HepG2 (cell line): ENCODE data around the gene TTC28. TPM values are rescaled to one million over a fixed set of nuclear protein-coding genes. Genes with fewer than 3 reads are reported as not detected.
A peak's percentile ranks its signal among the peaks of the same experiment; 100 is the strongest.

ENCODE experiments used
- ATAC-seq: fragments of 200-7000 bp; cut with Tn5 transposase; 3 replicates; pipeline ENCODE4 v1.9.1; 2020; ENCODE audit warnings: mild to moderate bottlenecking, moderate library complexity
- BruUV-seq: library from RNA; stranded (reverse); fragments of 400-500 nt; replicated peaks from 2 replicates; lab custom pipeline; 2021; lab: Mats Ljungman, UMichigan
- CTCF ChIA-PET: fragments of 300-600 bp; formaldehyde crosslinking; extraction: SDS; loops from one replicate; lab custom pipeline; 2021; ENCODE audit warnings: low total read pairs, inconsistent platforms, low intra/inter-chr PET ratio; lab: Yijun Ruan, JAX
- POLR2A ChIA-PET: fragments of 350-600 bp; sonication (Branson Sonifier 250); formaldehyde crosslinking; loops from one replicate; lab custom pipeline; 2020; ENCODE audit warnings: antibody characterized with exemption, inconsistent platforms; lab: Yijun Ruan, JAX
- DNase-seq: peaks from one replicate; pipeline ENCODE4 v3.0.0-alpha.2; 2015; ENCODE audit warnings: low spot score
- FAIRE-seq: peaks from 3 replicates; lab custom pipeline; 2011; peaks lifted over from hg19 to GRCh38; lab: Jason Lieb, UNC
- H2AFZ ChIP-seq: one replicate; pipeline ENCODE4 v1.6.1; 2011; ENCODE audit warnings: low read length, inconsistent platforms
- H3K27ac ChIP-seq: fragments of 300-600 bp; 3 replicates; pipeline ENCODE4 v1.8.0; 2011; ENCODE audit warnings: mixed run types, mild to moderate bottlenecking, mixed read lengths, low read length, inconsistent platforms; ENCODE audit not compliant: insufficient read depth; ENCODE audit errors: extremely low read length
- H3K27me3 ChIP-seq, 2 experiments: fragments of 200-600 bp in 1 of 2; 2 replicates in 1 of 2; 3 replicates in 1 of 2; pipeline versions ENCODE4 v1.6.0 to v1.8.0; 2011; ENCODE audit warnings: low read length in 2 of 2, mild to moderate bottlenecking in 2 of 2, moderate library complexity in 2 of 2, inconsistent platforms in 1 of 2; ENCODE audit not compliant: insufficient read depth in 2 of 2, control insufficient read depth in 1 of 2
- H3K36me3 ChIP-seq, 2 experiments: fragments of 200-600 bp in 1 of 2; replicated peaks in 1 of 2; 2 replicates in 1 of 2; 3 replicates in 1 of 2; pipeline versions ENCODE4 v1.5.1 to v1.8.0; 2011; ENCODE audit warnings: low read length in 2 of 2, inconsistent platforms in 1 of 2; ENCODE audit not compliant: insufficient read depth in 2 of 2, control insufficient read depth in 1 of 2
- H3K4me1 ChIP-seq: 2 replicates; pipeline ENCODE4 v1.5.1; 2012; ENCODE audit warnings: low read length, inconsistent platforms; ENCODE audit not compliant: insufficient read depth
- H3K4me2 ChIP-seq: 2 replicates; pipeline ENCODE4 v1.6.0; 2011; ENCODE audit warnings: low read depth, low read length, inconsistent platforms
- H3K4me3 ChIP-seq, 3 experiments: fragments of 200-600 bp in 1 of 3; sonication (generic), shearing (Covaris generic) in 1 of 3; replicated peaks in 1 of 3; 2 replicates each; pipeline ENCODE4 v1.5.1; 2011 to 2016; ENCODE audit warnings: low read length in 3 of 3, inconsistent platforms in 2 of 3, low read depth in 2 of 3, mild to moderate bottlenecking in 2 of 3, control low read depth in 1 of 3, mixed read lengths in 1 of 3; ENCODE audit not compliant: insufficient read depth in 1 of 3
- H3K79me2 ChIP-seq: one replicate; pipeline ENCODE4 v1.6.1; 2011; ENCODE audit warnings: low read length, inconsistent platforms; ENCODE audit not compliant: insufficient read depth
- H3K9ac ChIP-seq: 2 replicates; pipeline ENCODE4 v1.6.0; 2011; ENCODE audit warnings: mild to moderate bottlenecking, low read depth, low read length, inconsistent platforms; ENCODE audit not compliant: insufficient read depth
- H3K9me3 ChIP-seq: 2 replicates; pipeline ENCODE4 v1.5.1; 2012; ENCODE audit warnings: mild to moderate bottlenecking, low read length
- H4K20me1 ChIP-seq: 2 replicates; pipeline ENCODE4 v1.6.0; 2011; ENCODE audit warnings: inconsistent platforms, mild to moderate bottlenecking, low read length, moderate library complexity; ENCODE audit not compliant: insufficient read depth
- EED ChIP-seq: sonication (generic); formaldehyde crosslinking; IDR thresholded peaks from 2 replicates; pipeline ENCODE4 v1.5.0; 2020; ENCODE audit warnings: mild to moderate bottlenecking, missing genetic modification reagents
- FOXA1 ChIP-seq, 2 experiments: fragments of 450-650 bp in 1 of 2; sonication (generic) in 1 of 2; formaldehyde crosslinking in 1 of 2; IDR thresholded peaks; 2 replicates each; pipeline versions ENCODE4 v1.4.0 to v1.6.1; 2016 to 2020; ENCODE audit warnings: missing genetic modification reagents in 1 of 2
- GLI4 ChIP-seq: sonication (generic); formaldehyde crosslinking; IDR thresholded peaks from 2 replicates; pipeline ENCODE4 v1.5.1; 2020; ENCODE audit warnings: missing genetic modification reagents, mild to moderate bottlenecking, moderate library complexity, borderline replicate concordance
- ISX ChIP-seq: sonication (generic); formaldehyde crosslinking; conservative IDR thresholded peaks from 2 replicates; pipeline ENCODE4 v1.5.0; 2020; ENCODE audit warnings: missing genetic modification reagents
- KAT2B ChIP-seq: fragments of 150-350 bp; IDR thresholded peaks from 2 replicates; pipeline ENCODE4 v1.6.1; 2014; ENCODE audit warnings: low read depth, low read length, borderline replicate concordance
- KLF9 ChIP-seq: IDR thresholded peaks from 2 replicates; pipeline ENCODE4 v1.6.1; 2016; ENCODE audit warnings: low read depth
- NFKB2 ChIP-seq: sonication (generic); formaldehyde crosslinking; IDR thresholded peaks from 2 replicates; pipeline ENCODE4 v1.4.0; 2020; ENCODE audit warnings: missing genetic modification reagents, borderline replicate concordance
- NR2F6 ChIP-seq, 2 experiments: IDR thresholded peaks; 2 replicates each; pipeline ENCODE4 v1.6.1; 2016; ENCODE audit warnings: antibody characterized with exemption in 1 of 2, mild to moderate bottlenecking in 1 of 2
- RBM39 ChIP-seq: fragments of 200-400 bp; formaldehyde crosslinking; IDR thresholded peaks from one replicate; pipeline ENCODE4 v1.6.1; 2018; ENCODE audit warnings: antibody characterized with exemption, mild to moderate bottlenecking, low read depth, low read length; ENCODE audit not compliant: poor library complexity, severe bottlenecking
- TCF7L2 ChIP-seq: IDR thresholded peaks from 2 replicates; pipeline ENCODE4 v1.6.1; 2011; ENCODE audit warnings: mild to moderate bottlenecking, low read depth, low read length, moderate library complexity
- TERF1 ChIP-seq: sonication (generic); formaldehyde crosslinking; IDR thresholded peaks from 2 replicates; pipeline ENCODE4 v1.8.0; 2022; ENCODE audit warnings: mild to moderate bottlenecking, missing genetic modification reagents, moderate library complexity
- ZBTB43 ChIP-seq: sonication (generic); formaldehyde crosslinking; conservative IDR thresholded peaks from 2 replicates; pipeline ENCODE4 v1.4.0; 2020; ENCODE audit warnings: missing genetic modification reagents
- ZNF556 ChIP-seq: sonication (generic); formaldehyde crosslinking; IDR thresholded peaks from 2 replicates; pipeline ENCODE4 v1.4.0; 2020; ENCODE audit warnings: mild to moderate bottlenecking, missing genetic modification reagents, borderline replicate concordance
- ZNF567 ChIP-seq: sonication (generic); formaldehyde crosslinking; IDR thresholded peaks from 2 replicates; pipeline ENCODE4 v1.8.1; 2023; ENCODE audit warnings: mild to moderate bottlenecking, missing genetic modification reagents, borderline replicate concordance
- ZNF589 ChIP-seq: sonication (generic); formaldehyde crosslinking; conservative IDR thresholded peaks from 2 replicates; pipeline ENCODE4 v1.8.0; 2022; ENCODE audit warnings: mild to moderate bottlenecking, moderate library complexity, missing genetic modification reagents
- WGBS: methylation state at CpG from one replicate; pipeline ENCODE4 v1.1.6; 2017; ENCODE audit warnings: low lambda C conversion rate; 5-methylcytosine and 5-hydroxymethylcytosine counted together
- in situ Hi-C: cut with HindIII; loops from 2 replicates; pipeline ENCODE4 v1.10.0; 2017; ENCODE audit warnings: low pct_unique_long_range_greater_than_20kb; ENCODE audit not compliant: extremely low pct_ligation_motif_present
- intact Hi-C: fragments of 100-400 bp; cut with micrococcal nuclease; formaldehyde crosslinking; loops from one replicate; pipeline ENCODE4 v1.10.0; 2022; ENCODE audit not compliant: unreplicated experiment
- polyA plus RNA-seq, 8 experiments: library from polyadenylated mRNA; depleted of rRNA in 3 of 8; stranded (reverse) in 7 of 8; unstranded in 1 of 8; fragments of >200 nt; fragmentation: Illumina TruSeq in 4 of 8; extraction: Trizol in 4 of 8; gene quantifications; 2 replicates each; pipeline versions ENCODE4 v1.2.1 to v1.2.3, GENCODE V29; 2011 to 2016; ENCODE audit warnings: low read depth in 4 of 8, missing spikeins in 1 of 8, mixed read lengths in 1 of 8; ENCODE audit not compliant: insufficient read depth in 1 of 8
- total RNA-seq, 5 experiments: library from RNA; depleted of rRNA; stranded (reverse); fragments of >200 nt; fragmentation: Illumina TruSeq; extraction: Trizol; gene quantifications; 2 replicates each; pipeline ENCODE4 v1.2.3, GENCODE V29; 2016; ENCODE audit warnings: low read depth in 1 of 5
- TF ChIP-seq, protein P1 (sequence below): IDR thresholded peaks from 2 replicates; pipeline ENCODE4 v1.6.1; 2016

The TTC28 gene
- total and polyA plus RNA-seq, 2 of the 13 experiments (the other 11 are each of a cell fraction or from before 2014, with no cell fraction given), result 4.2 to 13.1 TPM

- TF ChIP-seq KLF9 (CRISPR knock-in tag) (no peak), ZNF556 (CRISPR knock-in tag) (0 out of 2 replicates have a peak, but pooled peaks have one; percentile 30), NFKB2 (no peak), EED (no peak), NR2F6 (IDR thresholded peaks at IDR 0.05) (no peak), NR2F6 (CRISPR knock-in tag; IDR thresholded peaks at IDR 0.05) (no peak), ZNF567 (CRISPR knock-in tag) (no peak), FOXA1 (IDR thresholded peaks at IDR 0.05) (no peak), FOXA1 (CRISPR knock-in tag; IDR thresholded peaks at IDR 0.05) (peak; percentile 48), GLI4 (no peak), ISX (CRISPR knock-in tag) (no peak), ZBTB43 (CRISPR knock-in tag) (no peak)
- TF ChIP-seq, protein P1, sequence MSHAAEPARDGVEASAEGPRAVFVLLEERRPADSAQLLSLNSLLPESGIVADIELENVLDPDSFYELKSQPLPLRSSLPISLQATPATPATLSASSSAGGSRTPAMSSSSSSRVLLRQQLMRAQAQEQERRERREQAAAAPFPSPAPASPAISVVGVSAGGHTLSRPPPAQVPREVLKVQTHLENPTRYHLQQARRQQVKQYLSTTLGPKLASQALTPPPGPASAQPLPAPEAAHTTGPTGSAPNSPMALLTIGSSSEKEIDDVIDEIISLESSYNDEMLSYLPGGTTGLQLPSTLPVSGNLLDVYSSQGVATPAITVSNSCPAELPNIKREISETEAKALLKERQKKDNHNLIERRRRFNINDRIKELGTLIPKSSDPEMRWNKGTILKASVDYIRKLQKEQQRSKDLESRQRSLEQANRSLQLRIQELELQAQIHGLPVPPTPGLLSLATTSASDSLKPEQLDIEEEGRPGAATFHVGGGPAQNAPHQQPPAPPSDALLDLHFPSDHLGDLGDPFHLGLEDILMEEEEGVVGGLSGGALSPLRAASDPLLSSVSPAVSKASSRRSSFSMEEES (CRISPR knock-in tag), result no peak
These were observed 448.2 kb downstream of the TTC28 start (continued) for GRCh38 chr22:28231441-28231840.

GRCh38 chr22:28230671-28231070 lies 449.0 kb downstream of the TTC28 start:
- DNase-seq (no peak), FAIRE-seq (no peak), ATAC-seq (no peak)
- no peaks in the 10 kb centered on the region for H3K36me3 ChIP-seq
- no peak overlapping the region for H3K27ac ChIP-seq
- H3K4me2 ChIP-seq, result no peak overlapping the region
- peaks cover 15% of the 10 kb centered on the region for H3K4me1 ChIP-seq
- H3K79me2 ChIP-seq, result no peaks in the 10 kb centered on the region
- H4K20me1 ChIP-seq, result no peaks in the 10 kb centered on the region
- no peaks in the 10 kb centered on the region for H3K9me3 ChIP-seq
- H3K27me3 ChIP-seq, result no peaks in the 10 kb centered on the region
- ChIA-PET CTCF (no interaction called here), POLR2A (no interaction called here)
- no peak overlapping the region for H3K4me3 ChIP-seq
- in situ Hi-C loops (no loop called here), intact Hi-C loops (no loop called here)
- no peak overlapping the region for H3K9ac ChIP-seq
- H2AFZ ChIP-seq, result no peak overlapping the region
- no peak for TF ChIP-seq KAT2B
- no peak for TF ChIP-seq RBM39
- no peak for TF ChIP-seq ZNF589 (CRISPR knock-in tag)
- TF ChIP-seq TERF1, result no peak
- TF ChIP-seq TCF7L2, result no peak
- no TSS peak for BruUV-seq
- 100% methylated on average over 1 of the region's 1 CpG for WGBS
